NB4 (cell line): ENCODE data around the gene MTARC2.

Experiments used
- CTCF ChIP-seq: IDR thresholded peaks from one replicate; pipeline ENCODE4 v1.5.1; 2012; ENCODE audit warnings: low read depth, low read length
- MAX ChIP-seq: IDR thresholded peaks from 2 replicates; pipeline ENCODE4 v1.6.1; 2011; ENCODE audit warnings: low read depth, low read length

- no peak for TF ChIP-seq MAX
- TF ChIP-seq CTCF: no peak
Observed at GRCh38 chr1:220734571-220735326, 13.4 kb upstream of the MTARC2 start.
